GM12874 (cell line): Measurements from ENCODE around the gene ABCC1.

Experiments
- TF ChIP-seq, protein P1 (sequence below): IDR thresholded peaks from 2 replicates; pipeline ENCODE4 v1.5.1; 2011; ENCODE audit warnings: low read depth, mild to moderate bottlenecking, control low read depth, low read length, moderate library complexity; ENCODE audit not compliant: insufficient read depth

Gene ABCC1

DNA sequence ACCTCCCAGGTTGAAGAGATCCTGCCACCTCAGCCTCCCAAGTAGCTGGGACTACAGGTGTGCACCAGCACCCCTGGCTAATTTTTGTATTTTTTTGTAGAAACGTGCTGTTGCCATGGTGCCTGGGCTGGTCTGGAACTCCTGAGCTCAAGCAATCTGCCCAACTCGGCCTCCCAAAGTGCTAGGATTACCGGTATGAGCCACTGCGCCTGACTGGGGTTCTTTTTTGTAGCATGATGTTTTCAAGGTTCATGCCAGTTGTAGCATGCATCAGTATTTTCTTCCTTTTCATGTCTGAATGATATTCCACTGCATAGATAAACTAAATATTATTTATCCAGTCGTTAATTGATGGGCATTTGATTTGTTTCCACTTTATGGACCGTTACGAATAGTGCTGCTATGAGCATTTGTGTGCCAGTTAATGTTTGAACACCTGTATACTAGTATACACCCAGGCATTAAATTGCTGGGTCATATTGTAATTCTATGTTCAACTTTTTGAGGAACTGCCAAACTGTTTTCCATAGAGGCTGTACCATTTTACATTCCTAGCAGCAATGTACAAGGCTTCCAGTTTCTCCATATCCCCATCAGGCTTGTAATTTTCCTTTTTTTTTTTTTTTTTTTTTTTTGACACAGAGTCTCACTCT lies 36.2 kb upstream of the ABCC1 start:
- TF ChIP-seq, protein P1, sequence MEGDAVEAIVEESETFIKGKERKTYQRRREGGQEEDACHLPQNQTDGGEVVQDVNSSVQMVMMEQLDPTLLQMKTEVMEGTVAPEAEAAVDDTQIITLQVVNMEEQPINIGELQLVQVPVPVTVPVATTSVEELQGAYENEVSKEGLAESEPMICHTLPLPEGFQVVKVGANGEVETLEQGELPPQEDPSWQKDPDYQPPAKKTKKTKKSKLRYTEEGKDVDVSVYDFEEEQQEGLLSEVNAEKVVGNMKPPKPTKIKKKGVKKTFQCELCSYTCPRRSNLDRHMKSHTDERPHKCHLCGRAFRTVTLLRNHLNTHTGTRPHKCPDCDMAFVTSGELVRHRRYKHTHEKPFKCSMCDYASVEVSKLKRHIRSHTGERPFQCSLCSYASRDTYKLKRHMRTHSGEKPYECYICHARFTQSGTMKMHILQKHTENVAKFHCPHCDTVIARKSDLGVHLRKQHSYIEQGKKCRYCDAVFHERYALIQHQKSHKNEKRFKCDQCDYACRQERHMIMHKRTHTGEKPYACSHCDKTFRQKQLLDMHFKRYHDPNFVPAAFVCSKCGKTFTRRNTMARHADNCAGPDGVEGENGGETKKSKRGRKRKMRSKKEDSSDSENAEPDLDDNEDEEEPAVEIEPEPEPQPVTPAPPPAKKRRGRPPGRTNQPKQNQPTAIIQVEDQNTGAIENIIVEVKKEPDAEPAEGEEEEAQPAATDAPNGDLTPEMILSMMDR = no peak

DNA sequence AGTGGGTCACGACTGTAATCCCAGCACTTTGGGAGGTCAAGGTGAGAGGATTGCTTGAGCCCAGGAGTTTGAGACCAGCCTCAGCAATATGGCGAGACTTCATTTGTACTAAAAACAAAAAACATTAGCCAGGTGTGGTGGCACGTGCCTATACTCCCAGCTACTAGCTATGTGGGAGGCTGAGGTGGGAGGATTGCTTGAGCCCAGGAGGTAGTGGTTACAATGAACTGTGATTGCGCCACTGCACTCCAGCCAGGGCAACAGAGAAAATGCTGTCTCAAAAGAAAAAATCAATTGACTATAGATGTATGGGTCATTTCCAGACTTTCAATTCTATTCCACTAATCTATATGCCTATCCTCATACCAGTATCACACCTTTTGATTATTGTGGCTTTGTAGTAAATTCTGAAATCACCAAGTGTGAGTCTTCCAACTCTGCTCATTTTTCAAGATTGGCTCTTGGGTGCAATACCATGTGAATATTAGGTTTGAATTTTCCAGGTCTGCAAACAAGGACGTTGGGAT lies 33.8 kb upstream of the ABCC1 start:
- TF ChIP-seq, protein P1 = no peak

DNA sequence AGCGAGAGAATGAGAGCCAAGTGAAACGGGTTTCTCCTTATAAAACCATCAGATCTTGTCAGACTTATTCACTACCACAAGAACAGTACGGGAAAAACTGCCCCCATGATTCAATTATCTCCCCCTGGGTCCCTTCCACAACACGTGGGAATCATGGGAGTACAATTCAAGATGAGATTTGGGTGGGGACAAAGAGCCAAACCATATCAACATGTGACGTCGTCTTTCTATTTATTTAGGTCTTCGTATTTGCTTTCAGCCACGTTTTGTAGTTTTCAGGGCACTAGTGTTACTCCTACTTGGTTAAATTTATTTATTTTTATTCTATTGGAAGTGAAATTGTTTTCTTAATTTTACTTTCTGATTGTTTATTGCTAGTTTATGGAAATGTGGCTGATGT lies 33.1 kb upstream of the ABCC1 start:
- TF ChIP-seq, protein P1 = no peak

DNA sequence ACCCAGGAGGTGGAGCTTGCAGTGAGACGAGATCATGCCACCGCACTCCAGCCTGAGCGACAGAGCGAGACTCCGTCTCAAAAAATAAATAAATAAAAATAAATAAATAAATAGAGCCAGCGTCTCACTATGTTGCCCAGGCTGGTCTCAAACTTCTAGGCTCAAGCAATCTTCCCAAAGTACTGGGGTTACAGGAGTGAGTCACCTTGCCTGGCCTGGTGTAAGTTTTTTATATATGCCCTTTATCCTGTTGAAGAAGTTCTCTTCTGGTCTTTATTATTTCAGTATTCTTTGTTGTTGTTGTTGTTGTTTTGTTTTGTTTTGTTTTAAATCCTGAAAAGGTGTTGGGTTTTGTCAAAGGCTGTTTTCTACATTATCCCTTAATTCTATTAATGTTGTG lies 30.1 kb upstream of the ABCC1 start:
- TF ChIP-seq, protein P1 = no peak

DNA sequence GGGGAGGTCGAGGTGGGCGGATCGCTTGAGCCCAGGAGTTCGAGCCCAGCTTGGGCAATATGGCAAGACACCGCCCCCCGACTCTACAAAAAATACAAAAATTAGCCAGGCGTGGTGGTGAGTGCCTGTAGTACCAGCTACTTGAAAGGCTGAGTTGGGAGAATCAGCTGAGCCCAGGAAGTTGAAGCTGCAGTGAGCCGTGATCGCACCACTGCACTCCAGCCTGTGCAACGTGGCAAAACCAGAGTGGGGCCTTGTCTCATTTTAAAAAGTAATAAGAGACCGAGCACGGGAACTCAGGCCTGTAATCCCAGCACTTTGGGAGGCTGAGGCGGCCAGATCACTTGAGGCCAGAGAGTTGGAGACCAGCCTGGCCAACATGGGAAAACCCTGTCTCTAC lies 24.4 kb upstream of the ABCC1 start:
- TF ChIP-seq, protein P1 = no peak

DNA sequence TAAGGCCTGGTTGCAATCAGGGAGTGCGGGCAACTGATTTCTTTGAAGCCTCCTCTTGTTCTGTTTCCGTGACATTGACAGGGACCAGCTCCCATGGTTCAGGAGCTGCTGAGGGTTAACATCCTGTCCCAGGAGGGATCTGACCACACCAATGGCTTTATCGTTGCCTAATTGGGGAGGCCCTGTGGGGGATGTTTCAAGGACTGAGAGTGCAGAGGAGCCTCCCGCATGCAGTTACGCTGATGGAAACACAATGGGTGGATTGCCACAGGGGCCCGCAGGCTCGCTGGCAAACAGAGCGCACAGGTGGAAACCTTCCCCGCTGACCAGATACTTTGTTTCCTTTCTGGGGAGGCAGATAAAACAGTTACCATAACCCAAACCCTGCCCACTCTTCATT lies 23.8 kb upstream of the ABCC1 start:
- TF ChIP-seq, protein P1 = no peak

DNA sequence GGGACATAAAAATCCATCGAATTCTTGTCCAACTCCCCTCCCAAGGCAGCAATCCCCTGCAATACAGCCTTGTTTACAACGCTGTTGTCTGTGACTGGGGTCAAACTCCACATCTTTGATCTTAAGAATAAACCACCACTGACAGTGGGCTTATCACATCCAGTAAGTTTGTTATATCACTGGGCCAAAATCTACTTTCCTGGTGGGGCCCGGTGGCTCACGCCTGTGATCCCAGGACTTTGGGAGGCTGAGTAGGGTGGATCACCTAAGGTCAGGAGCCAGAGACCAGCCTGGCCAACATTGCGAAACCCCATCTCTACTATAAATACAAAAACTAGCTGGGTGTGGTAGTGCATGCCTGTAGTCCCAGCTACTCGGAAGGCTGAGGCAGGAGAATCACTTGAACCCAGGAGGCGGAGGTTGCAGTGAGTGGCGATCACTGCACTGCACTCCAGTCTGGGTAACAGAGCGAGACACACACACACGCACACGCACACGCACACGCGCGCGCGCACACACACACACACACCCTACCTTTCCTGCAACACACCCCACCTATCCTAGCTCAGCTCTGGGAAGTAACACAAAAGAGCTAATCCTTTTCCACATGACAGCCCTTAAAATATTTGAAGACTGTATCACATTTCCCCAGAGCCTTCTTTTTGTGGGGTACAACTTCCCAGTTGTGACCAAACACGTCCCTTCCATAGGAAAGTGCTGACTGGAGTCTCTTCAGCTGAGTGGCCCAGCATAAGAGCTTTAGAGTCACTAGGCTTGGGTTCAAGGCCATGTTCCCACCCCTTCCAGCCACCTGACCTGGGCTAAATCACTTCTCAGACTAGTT lies 20.9 kb upstream of the ABCC1 start:
- TF ChIP-seq, protein P1 = no peak
